Measurements from ENCODE around the gene CHST12. TPM values are rescaled to one million over a fixed set of nuclear protein-coding genes. Genes with fewer than 3 reads are reported as not detected.

The CHST12 gene
- total RNA-seq, 2 donors from 2014 or later = 5.1 to 10.6 TPM

GRCh38 chr7:2494191-2495130 lies 91.0 kb downstream of the CHST12 start:
- Mint-ChIP-seq H3K36me3 (ENCODE audit: insufficient read depth in 2 of 2) (no peaks in the 10 kb centered on the region), H3K4me3 (no peak overlapping the region), H3K9me3 (peaks cover 5 to 8% of the 10 kb centered on the region in 2 donors), H3K4me1 (ENCODE audit: low read depth) (no peaks in the 10 kb centered on the region), H3K27ac (no peak overlapping the region), H3K27me3 (ENCODE audit: low read depth) (peaks cover 6% of the 10 kb centered on the region)
- no peak for ATAC-seq (replicated peaks in 1 of 2)
- DNase-seq = no peak

DNA sequence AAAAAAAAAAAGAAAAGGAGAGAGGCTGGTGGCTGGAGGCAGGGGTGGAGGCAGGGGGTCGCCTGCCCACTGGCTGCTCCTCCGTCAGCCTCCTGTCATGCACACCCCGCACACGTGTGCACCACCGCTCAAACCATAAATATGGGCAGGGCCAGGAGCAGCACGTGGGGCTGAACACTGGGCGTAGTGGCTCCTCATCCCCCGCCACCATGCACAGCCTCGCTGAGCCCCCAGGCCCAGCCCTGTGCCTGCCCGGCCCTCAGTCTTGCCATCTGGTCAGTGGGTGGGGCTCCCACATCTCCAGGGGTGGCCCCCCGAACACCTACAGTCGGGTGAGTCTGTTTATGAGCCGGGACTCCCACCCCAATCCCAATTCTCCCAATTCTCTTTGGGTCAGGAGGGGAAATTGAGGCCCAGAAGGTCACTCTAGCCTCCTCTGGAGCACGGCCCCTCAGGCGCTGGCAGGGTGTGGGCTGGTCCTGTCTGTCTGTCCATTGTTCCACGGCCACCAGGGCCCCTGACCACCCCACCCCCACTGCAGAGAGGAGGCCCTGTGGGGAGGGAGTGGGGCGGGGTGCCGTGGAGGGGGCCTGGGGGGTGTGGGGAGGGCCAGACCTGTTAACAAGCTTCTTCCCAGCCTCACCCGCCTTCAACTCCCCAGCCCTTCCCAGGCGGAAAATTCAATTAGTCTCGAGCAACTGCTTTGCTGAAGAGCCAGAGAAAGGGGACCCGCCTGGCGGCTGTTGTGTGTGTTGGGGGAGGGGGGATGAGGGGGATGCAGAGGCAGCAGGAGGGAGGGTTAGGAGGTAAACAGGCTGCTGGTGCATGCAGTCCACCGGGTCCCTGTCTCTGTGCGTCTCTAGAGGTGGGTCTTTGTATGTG lies 92.2 kb downstream of the CHST12 start:
- Mint-ChIP-seq H3K36me3 (ENCODE audit: insufficient read depth in 2 of 2) (no peaks in the 10 kb centered on the region), H3K4me3 (no peak overlapping the region), H3K9me3 (peaks cover 5 to 8% of the 10 kb centered on the region in 2 donors), H3K4me1 (ENCODE audit: low read depth) (no peaks in the 10 kb centered on the region), H3K27ac (no peak overlapping the region), H3K27me3 (ENCODE audit: low read depth) (peaks cover 6% of the 10 kb centered on the region)
- DNase-seq (no peak), ATAC-seq (replicated peaks in 1 of 2) (no peak)

- Mint-ChIP-seq H3K4me1 (ENCODE audit: low read depth) (no peaks in the 10 kb centered on the region), H3K4me3 (no peak overlapping the region), H3K36me3 (ENCODE audit: insufficient read depth in 2 of 2) (no peaks in the 10 kb centered on the region), H3K27me3 (ENCODE audit: low read depth) (peaks cover 6% of the 10 kb centered on the region), H3K9me3 (peaks cover 4 to 7% of the 10 kb centered on the region in 2 donors), H3K27ac (no peak overlapping the region)
- DNase-seq (no peak), ATAC-seq (replicated peaks in 1 of 2) (no peak)
These were observed 93.0 kb downstream of the CHST12 start for GRCh38 chr7:2496375-2496774.

GRCh38 chr7:2497065-2497464 lies 93.7 kb downstream of the CHST12 start:
- Mint-ChIP-seq H3K4me3 (no peak overlapping the region), H3K36me3 (ENCODE audit: insufficient read depth in 2 of 2) (no peaks in the 10 kb centered on the region), H3K4me1 (ENCODE audit: low read depth) (no peaks in the 10 kb centered on the region), H3K27ac (no peak overlapping the region), H3K27me3 (ENCODE audit: low read depth) (peaks cover 1% of the 10 kb centered on the region), H3K9me3 (peaks cover under 1 to 1% of the 10 kb centered on the region in 2 donors)
- ATAC-seq (replicated peaks in 1 of 2) = no peak
- DNase-seq = no peak

DNA sequence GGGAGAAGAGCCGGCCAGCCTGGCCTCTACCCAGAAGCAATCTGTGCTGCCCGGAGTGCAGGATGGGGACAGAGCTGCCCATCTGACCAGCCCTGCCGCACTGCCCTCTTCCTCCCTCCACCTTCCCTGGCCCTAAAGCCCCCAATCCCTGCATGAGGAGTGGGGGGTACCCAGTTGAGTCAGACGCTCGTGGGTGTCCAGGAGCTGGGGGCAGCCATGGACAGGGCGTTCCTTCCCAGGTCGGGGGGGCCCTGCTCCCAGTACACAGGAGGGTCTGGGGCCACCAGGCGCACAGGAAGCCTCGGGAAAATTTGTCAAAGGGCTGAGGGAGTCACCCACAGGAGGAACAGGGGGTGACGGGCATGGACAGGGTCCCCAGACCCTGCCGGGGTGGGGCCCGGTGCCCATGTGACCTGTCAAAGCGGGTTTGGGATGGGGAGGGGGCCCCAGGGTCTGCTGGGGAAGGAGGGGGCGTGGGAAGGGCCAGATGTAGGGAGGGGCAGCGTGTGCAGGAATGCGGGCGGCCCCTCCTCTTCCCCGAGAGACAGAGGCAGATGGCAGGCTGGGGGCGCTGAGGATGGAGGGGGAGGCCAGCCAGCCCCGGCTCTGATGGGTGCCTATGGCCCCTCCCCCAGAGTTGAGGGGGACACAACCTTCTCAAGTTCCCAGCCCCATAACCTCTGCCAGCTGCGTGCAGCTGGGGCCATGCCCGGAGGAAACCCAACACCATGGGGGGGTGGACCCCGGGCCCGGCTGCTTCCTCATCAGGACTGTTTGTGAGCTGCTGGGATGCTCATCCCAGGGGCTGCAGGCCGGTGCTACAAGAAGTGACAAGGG lies 94.3 kb downstream of the CHST12 start:
- Mint-ChIP-seq H3K9me3 (no peaks in the 10 kb centered on the region), H3K27ac (no peak overlapping the region), H3K27me3 (ENCODE audit: low read depth) (no peaks in the 10 kb centered on the region), H3K36me3 (ENCODE audit: insufficient read depth in 2 of 2) (no peaks in the 10 kb centered on the region), H3K4me1 (ENCODE audit: low read depth) (no peaks in the 10 kb centered on the region), H3K4me3 (no peak overlapping the region)
- ATAC-seq (replicated peaks in 1 of 2) = no peak
- DNase-seq = no peak

Other genes starting within 250 kb of the CHST12 start
- gene MAD1L1, start 170.7 kb upstream of the CHST12 start, total RNA-seq = 10 to 100 TPM; 51.2 to 63.8 TPM
- gene MRM2, start 161.4 kb upstream of the CHST12 start, total RNA-seq = 10 to 100 TPM; 31.7 to 39.9 TPM
- gene NUDT1, start 161.4 kb upstream of the CHST12 start, total RNA-seq = 10 to 100 TPM; 63.6 to 79.3 TPM
- gene SNX8, start 89.2 kb upstream of the CHST12 start, total RNA-seq = 10 to 100 TPM; 25.5 to 31.2 TPM
- 100 to 1,000 TPM; 120 to 121 TPM for gene EIF3B, start 48.8 kb upstream of the CHST12 start, total RNA-seq
- not detected for gene GRIFIN, start 72.8 kb downstream of the CHST12 start, total RNA-seq
- gene LFNG, start 116.2 kb downstream of the CHST12 start, total RNA-seq = 10 to 100 TPM; 23.0 to 30.0 TPM
- gene BRAT1, start 151.9 kb downstream of the CHST12 start, total RNA-seq = 10 to 100 TPM; 28.0 to 35.2 TPM
- gene IQCE, start 155.4 kb downstream of the CHST12 start, total RNA-seq = 10 to 100 TPM; 11.8 to 12.2 TPM
- 10 to 100 TPM; 30.0 to 36.4 TPM for gene TTYH3, start 228.4 kb downstream of the CHST12 start, total RNA-seq

All from activated T-cell treated with anti-CD3 and anti-CD28 coated beads, Interleukin-2, amount 50 U/mL, for 72 hours (primary cell).